ENCODE results near the gene MIX23. TPM values are rescaled to one million over a fixed set of nuclear protein-coding genes. Genes with fewer than 3 reads are reported as not detected.

The MIX23 gene
- total and polyA plus RNA-seq, 2 of the 4 experiments (the other 2 are of a cell fraction): 10.0 to 26.7 TPM

GRCh38 chr3:122351612-122352011 lies 31.4 kb downstream of the MIX23 start:
- CTCF ChIA-PET: no interaction called here
- Histone ChIP-seq H3K18ac (ENCODE audit: low read depth, low read length) (no peak overlapping the region), H3K23ac (ENCODE audit: low read depth, low read length) (no peak overlapping the region), H3K79me1 (ENCODE audit: low read depth in 1 of 2, low read length in 2 of 2) (no peaks in the 10 kb centered on the region), H4K8ac (ENCODE audit: low read depth in 2 of 2, low read length in 2 of 2) (no peak overlapping the region), H3K9ac (ENCODE audit: low read depth, low read length) (no peak overlapping the region), H4K20me1 (ENCODE audit: insufficient read depth, low read length) (no peaks in the 10 kb centered on the region), H3K4me3 (ENCODE audit: insufficient read depth, low read depth, low read length) (no peak overlapping the region), H3K4ac (ENCODE audit: low read depth, low read length) (no peak overlapping the region), H3K4me1 (ENCODE audit: control insufficient read depth, insufficient read depth, low read length) (peaks cover 3% of the 10 kb centered on the region), H4K5ac (ENCODE audit: low read depth, low read length) (no peak overlapping the region), H2AK5ac (ENCODE audit: low read depth, low read length) (no peak overlapping the region), H2AFZ (replicated peaks; ENCODE audit: low read length, poor library complexity) (no peak overlapping the region), H2AK9ac (replicated peaks; ENCODE audit: low read depth, low read length, poor library complexity) (no peak overlapping the region), H2BK20ac (ENCODE audit: low read depth, low read length) (no peak overlapping the region), H3K27me3 (ENCODE audit: control insufficient read depth, insufficient read depth, low read length) (no peaks in the 10 kb centered on the region), H2BK5ac (ENCODE audit: low read depth, low read length, poor library complexity, severe bottlenecking) (no peak overlapping the region), H3K4me2 (ENCODE audit: low read depth, low read length) (no peak overlapping the region), H3K27ac (ENCODE audit: insufficient read depth, low read length) (no peak overlapping the region), H3K14ac (replicated peaks; ENCODE audit: low read depth, low read length) (no peak overlapping the region), H3K56ac (ENCODE audit: extremely low read depth, insufficient read depth, low read length) (no peak overlapping the region), H3K9me1 (ENCODE audit: insufficient read depth, low read length) (no peaks in the 10 kb centered on the region), H3K9me3 (ENCODE audit: control insufficient read depth, insufficient read depth, low read length) (no peaks in the 10 kb centered on the region), H3K36me3 (ENCODE audit: control insufficient read depth, insufficient read depth, low read length) (no peaks in the 10 kb centered on the region), H4K91ac (ENCODE audit: insufficient read depth, low read depth, low read length) (no peak overlapping the region), H2BK120ac (ENCODE audit: low read depth, low read length) (no peak overlapping the region), H2BK15ac (ENCODE audit: low read depth, low read length) (no peak overlapping the region)
- ATAC-seq (ENCODE audit: low read depth) (no peak), DNase-seq (no peak)
- dilution Hi-C loops (cut with HindIII; ENCODE audit: low sequenced_read_pairs, unreplicated experiment) (no loop called here), in situ Hi-C loops (cut with MboI; ENCODE audit: low sequenced_read_pairs) (loop anchor here (10.0 kb wide), 1 partner anchor 247 kb away; no protein-coding TSS in a partner anchor), intact Hi-C loops (cut with micrococcal nuclease) (loop anchor here (2.0 to 10.0 kb wide), 2 partner anchors 95 to 547 kb away; no protein-coding TSS in a partner anchor)
- no CpG with 5 or more reads among the region's 4 CpGs for WGBS, 2 experiments (ENCODE audit: extremely low coverage in 2 of 2, insufficient read length in 1 of 2)
- no peak for TF ChIP-seq NFE2L2 (IDR thresholded peaks at IDR 0.05; ENCODE audit: low read depth, low read length)
- TF ChIP-seq MAZ (IDR thresholded peaks at IDR 0.05; ENCODE audit: borderline replicate concordance, low read depth, low read length): no peak
- TF ChIP-seq CHD1 (IDR thresholded peaks at IDR 0.05; ENCODE audit: low read depth, low read length): no peak
- no peak for TF ChIP-seq BHLHE40 (IDR thresholded peaks at IDR 0.05; ENCODE audit: low read depth, low read length)
- no peak for TF ChIP-seq POLR2A (IDR thresholded peaks at IDR 0.05; ENCODE audit: low read depth, low read length)
- TF ChIP-seq MXI1 (IDR thresholded peaks at IDR 0.05; ENCODE audit: borderline replicate concordance, low read depth, low read length): no peak
- no peak for TF ChIP-seq ELK1 (IDR thresholded peaks at IDR 0.05; ENCODE audit: borderline replicate concordance, low read depth, low read length)
- POLR2A ChIA-PET (ENCODE audit: unreplicated experiment): interaction anchor here (0.6 kb wide), 1 partner anchor 27 kb away, joined by 22 read pairs; no protein-coding TSS in a partner anchor
- no TSS peak for BruUV-seq (replicated peaks)
